ENCODE results near the gene KCNK2. TPM values are rescaled to one million over a fixed set of nuclear protein-coding genes. Genes with fewer than 3 reads are reported as not detected.
A peak's percentile ranks its signal among the peaks of the same experiment; 100 is the strongest.

Gene KCNK2
- total RNA-seq, 1 experiment from 2014 or later = 1.1 TPM

DNA sequence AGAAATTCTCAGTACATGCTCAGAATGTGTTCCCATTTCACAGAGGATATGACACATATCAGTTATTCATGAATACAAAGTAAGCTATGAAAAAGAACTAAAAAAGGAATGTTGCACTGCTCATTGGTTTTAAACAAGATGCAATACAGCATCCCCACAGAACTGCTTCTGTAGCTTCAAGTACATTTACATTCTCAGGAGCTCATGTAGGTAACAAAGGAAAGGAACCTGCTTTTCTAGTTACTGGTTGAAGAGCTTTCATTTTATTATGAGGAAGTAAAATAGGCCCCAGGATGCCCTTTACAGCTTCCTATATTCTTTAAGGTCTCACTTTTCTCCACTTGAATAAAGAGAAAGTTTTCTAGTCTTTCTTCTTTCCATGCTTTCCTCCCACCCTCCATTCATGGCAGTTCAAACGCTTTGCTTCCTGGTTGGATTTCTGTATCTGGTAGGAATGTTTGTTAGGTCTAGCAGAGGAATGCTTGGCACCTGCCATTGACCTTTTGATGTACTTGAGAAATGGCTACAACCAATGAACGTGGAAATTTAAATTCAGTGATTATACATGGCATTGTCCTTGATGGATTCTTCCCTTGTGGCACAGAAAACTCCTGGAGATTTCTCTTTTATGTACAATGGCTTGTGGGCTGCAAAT lies 27.1 kb upstream of the KCNK2 start:
- TF ChIP-seq, protein P1, sequence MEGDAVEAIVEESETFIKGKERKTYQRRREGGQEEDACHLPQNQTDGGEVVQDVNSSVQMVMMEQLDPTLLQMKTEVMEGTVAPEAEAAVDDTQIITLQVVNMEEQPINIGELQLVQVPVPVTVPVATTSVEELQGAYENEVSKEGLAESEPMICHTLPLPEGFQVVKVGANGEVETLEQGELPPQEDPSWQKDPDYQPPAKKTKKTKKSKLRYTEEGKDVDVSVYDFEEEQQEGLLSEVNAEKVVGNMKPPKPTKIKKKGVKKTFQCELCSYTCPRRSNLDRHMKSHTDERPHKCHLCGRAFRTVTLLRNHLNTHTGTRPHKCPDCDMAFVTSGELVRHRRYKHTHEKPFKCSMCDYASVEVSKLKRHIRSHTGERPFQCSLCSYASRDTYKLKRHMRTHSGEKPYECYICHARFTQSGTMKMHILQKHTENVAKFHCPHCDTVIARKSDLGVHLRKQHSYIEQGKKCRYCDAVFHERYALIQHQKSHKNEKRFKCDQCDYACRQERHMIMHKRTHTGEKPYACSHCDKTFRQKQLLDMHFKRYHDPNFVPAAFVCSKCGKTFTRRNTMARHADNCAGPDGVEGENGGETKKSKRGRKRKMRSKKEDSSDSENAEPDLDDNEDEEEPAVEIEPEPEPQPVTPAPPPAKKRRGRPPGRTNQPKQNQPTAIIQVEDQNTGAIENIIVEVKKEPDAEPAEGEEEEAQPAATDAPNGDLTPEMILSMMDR (IDR thresholded peaks at IDR 0.05; ENCODE audit: unreplicated experiment) = no peak
- CTCF ChIA-PET = no interaction called here
- H3K36me3 Mint-ChIP-seq (ENCODE audit: insufficient read depth, unreplicated experiment) = no peaks in the 10 kb centered on the region
- H3K27ac Mint-ChIP-seq (ENCODE audit: unreplicated experiment) = peak overlapping the region; percentile 28
- no peaks in the 10 kb centered on the region for H3K4me1 Mint-ChIP-seq (ENCODE audit: low read depth, unreplicated experiment)
- no TSS peak for BruUV-seq (replicated peaks)
- no peak for DNase-seq
- no peaks in the 10 kb centered on the region for H3K9me3 Mint-ChIP-seq (ENCODE audit: low read depth, unreplicated experiment)
- intact Hi-C loops (cut with micrococcal nuclease; ENCODE audit: unreplicated experiment) = no loop called here
- H3K4me3 Mint-ChIP-seq (ENCODE audit: low read depth, unreplicated experiment) = no peak overlapping the region
- H3K27me3 Mint-ChIP-seq (ENCODE audit: unreplicated experiment) = no peaks in the 10 kb centered on the region

DNA sequence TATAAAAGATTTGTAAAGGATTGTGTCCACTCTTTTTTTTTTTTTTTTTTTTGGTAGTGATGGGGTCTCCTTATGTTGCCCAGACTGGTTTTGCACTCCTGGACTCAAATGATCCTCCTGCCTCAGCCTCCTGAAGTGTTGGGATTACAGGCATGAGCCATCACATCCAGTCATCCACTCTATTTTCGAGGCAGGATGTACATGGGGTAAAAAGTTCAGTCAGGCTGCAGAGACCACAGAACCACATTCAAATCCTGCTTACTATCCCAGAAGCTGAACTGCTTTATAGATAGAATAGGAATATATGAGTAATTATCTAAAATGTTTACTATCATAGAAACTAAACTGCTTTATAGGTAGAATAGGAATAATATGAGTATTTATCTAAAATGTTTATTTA lies 26.0 kb upstream of the KCNK2 start:
- Mint-ChIP-seq H3K36me3 (ENCODE audit: insufficient read depth, unreplicated experiment) (no peaks in the 10 kb centered on the region), H3K9me3 (ENCODE audit: low read depth, unreplicated experiment) (no peaks in the 10 kb centered on the region), H3K4me3 (ENCODE audit: low read depth, unreplicated experiment) (no peak overlapping the region), H3K27ac (ENCODE audit: unreplicated experiment) (no peak overlapping the region), H3K4me1 (ENCODE audit: low read depth, unreplicated experiment) (no peaks in the 10 kb centered on the region), H3K27me3 (ENCODE audit: unreplicated experiment) (no peaks in the 10 kb centered on the region)
- BruUV-seq (replicated peaks) = no TSS peak
- TF ChIP-seq, protein P1 (IDR thresholded peaks at IDR 0.05; ENCODE audit: unreplicated experiment) = no peak
- no peak for DNase-seq
- intact Hi-C loops (cut with micrococcal nuclease; ENCODE audit: unreplicated experiment) = no loop called here
- CTCF ChIA-PET = no interaction called here

DNA sequence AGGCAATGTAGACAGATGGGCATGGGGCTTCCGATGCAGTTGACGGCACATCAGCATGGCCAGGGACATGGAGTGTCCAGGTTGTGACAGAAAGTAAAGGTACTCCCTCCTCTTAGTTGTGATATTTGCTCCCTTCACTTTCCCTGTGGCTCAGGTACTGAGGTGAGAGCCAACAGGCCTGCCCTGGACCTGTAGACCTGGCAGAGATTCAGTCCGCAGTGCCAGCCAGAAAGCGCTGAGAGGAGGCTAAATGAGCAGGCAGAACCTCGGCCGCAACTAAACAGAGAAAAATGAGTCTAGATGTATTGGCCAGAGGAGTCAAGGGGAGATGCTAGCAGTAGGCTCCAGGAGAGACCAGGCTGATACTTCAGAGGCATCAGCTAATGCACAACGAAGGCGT lies 22.6 kb upstream of the KCNK2 start:
- Mint-ChIP-seq H3K9me3 (ENCODE audit: low read depth, unreplicated experiment) (no peaks in the 10 kb centered on the region), H3K27me3 (ENCODE audit: unreplicated experiment) (no peaks in the 10 kb centered on the region), H3K4me3 (ENCODE audit: low read depth, unreplicated experiment) (no peak overlapping the region), H3K27ac (ENCODE audit: unreplicated experiment) (no peak overlapping the region), H3K36me3 (ENCODE audit: insufficient read depth, unreplicated experiment) (no peaks in the 10 kb centered on the region), H3K4me1 (ENCODE audit: low read depth, unreplicated experiment) (no peaks in the 10 kb centered on the region)
- no TSS peak for BruUV-seq (replicated peaks)
- TF ChIP-seq, protein P1 (IDR thresholded peaks at IDR 0.05; ENCODE audit: unreplicated experiment) = no peak
- DNase-seq = no peak
- intact Hi-C loops (cut with micrococcal nuclease; ENCODE audit: unreplicated experiment) = no loop called here
- CTCF ChIA-PET = no interaction called here

DNA sequence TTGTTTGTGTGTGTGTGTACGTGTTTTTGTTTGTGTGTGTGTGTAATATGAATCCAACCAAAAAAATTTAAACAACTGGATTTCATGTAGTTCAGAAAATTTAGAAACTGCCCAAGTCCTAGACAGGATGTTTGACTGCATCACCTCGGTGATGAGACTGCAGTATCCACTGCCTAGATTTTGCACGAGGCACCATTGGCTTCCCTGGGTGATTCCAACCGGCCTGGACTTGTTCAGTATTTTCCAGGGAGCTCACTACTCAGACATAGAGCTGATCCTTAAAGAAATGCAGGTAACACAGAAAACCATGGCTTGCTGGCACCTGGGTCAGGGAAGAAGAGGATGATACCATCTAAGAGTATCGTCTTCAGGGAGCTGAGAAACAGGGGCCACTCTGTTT lies 18.2 kb upstream of the KCNK2 start:
- Mint-ChIP-seq H3K27me3 (ENCODE audit: unreplicated experiment) (no peaks in the 10 kb centered on the region), H3K4me1 (ENCODE audit: low read depth, unreplicated experiment) (no peaks in the 10 kb centered on the region), H3K36me3 (ENCODE audit: insufficient read depth, unreplicated experiment) (no peaks in the 10 kb centered on the region), H3K4me3 (ENCODE audit: low read depth, unreplicated experiment) (no peak overlapping the region), H3K27ac (ENCODE audit: unreplicated experiment) (no peak overlapping the region), H3K9me3 (ENCODE audit: low read depth, unreplicated experiment) (no peaks in the 10 kb centered on the region)
- CTCF ChIA-PET = no interaction called here
- intact Hi-C loops (cut with micrococcal nuclease; ENCODE audit: unreplicated experiment) = no loop called here
- no peak for DNase-seq
- TF ChIP-seq, protein P1 (IDR thresholded peaks at IDR 0.05; ENCODE audit: unreplicated experiment) = no peak
- no TSS peak for BruUV-seq (replicated peaks)

Measured in Calu3 (cell line).